DMS 273 treated with DMSO at 0.1 percent for 48 hours (cell line): Measurements from ENCODE around the gene STOX1.
"Not testable (repeated sequence)": the region's sequence is repeated elsewhere in the genome, so short reads cannot be mapped to it uniquely, and the experiment has no call there.

Source experiments
- DNase-seq: peaks from one replicate; lab custom pipeline; 2025; lab: John Stamatoyannopoulos, UW

Gene STOX1

DNA sequence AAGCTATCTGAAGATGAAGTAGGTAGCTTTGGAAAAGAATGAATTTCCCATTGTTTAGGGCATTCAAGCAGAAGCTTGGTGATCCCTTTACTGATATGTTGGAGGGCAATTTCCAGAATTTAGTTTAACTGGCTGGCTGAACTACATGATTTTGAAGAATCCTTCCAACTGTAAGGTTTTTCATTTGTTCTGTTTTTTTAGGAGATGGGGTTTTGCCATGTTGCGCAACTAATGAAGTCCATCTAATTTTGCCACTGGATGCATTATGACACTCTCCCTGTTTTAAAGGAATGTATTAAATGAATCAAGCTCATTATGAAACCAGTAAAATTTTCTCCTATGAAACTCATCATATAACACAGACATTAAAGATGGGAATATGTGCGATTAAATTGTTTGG lies 67.7 kb downstream of the STOX1 start:
- no peak for DNase-seq

DNA sequence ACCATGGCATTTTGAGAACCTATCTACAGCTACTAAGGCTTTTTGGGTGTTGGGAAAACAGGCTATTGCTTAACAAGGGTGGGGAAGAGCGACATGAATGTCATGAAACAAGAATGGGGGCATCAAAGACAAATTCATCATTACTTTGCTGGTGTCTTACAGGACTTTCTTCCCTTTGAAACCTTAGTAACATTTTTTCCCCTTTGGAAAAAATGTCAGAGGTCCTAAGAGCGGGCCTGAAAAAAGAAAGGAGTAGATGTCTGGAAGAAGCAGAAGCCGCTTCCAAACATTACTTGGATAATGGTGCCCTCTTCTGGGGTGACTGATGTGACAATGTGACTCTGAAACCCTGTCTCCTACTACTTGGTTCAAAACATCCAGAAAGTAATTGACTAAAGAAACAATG lies 70.0 kb downstream of the STOX1 start:
- DNase-seq = peak; percentile 2

DNA sequence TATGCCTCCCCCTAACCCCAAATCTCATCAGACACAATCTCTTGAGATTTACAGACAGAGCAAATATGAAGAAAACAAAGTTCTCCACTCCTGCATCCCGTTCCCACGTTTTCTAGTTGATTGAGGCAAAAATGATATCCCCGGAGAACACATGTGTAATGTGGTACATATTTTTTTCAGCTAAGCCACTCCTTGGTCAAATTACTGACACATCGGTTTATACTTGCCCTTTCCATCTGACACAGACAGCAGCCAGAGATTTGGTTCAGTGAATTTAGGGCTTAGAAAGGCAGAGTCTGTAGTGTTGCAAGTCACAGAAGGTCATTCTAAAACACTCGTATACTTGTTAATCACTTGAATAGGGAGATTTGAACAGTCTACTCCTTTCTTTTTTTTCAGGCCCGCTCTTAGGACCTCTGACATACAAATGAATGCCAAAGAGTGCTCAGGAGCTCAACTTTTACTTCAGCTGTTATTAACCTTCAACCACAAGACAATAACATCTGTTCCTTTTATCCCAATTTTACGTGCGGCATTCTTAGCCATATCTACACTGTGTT lies 71.9 kb downstream of the STOX1 start:
- DNase-seq = no peak

DNA sequence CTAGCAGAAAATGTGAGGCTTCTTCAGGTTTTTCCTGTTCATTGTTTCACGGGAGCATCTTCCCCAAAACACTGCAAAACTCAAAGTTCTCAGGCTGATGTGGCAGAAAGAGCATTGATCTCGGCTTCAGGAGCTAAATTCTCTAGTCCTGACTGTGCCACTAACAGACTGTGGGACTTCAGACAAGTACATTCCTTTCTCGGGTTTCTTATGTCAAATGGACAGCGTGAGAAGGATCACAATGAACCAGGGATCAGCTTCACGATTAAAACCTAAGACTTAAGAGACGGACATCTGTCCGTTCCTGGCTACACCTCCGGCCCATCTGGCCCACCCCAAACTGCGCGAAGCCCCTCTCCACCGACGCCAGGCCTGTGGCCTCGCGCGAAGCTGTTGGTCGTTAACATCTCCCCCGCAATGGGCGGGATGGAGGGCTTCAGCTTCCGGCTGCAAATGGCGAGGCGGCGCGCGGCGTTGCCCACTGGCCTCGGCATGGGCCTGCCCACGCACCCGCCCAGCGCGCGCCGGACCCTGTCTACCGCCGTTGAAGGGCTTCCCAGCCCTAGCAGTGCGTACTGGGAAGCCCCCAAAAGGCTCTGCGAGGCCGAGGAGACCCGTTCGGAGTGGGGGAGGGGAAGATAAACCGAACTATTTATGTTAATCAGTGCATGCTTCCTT lies 73.2 kb downstream of the STOX1 start:
- peak; percentile 51 for DNase-seq

DNA sequence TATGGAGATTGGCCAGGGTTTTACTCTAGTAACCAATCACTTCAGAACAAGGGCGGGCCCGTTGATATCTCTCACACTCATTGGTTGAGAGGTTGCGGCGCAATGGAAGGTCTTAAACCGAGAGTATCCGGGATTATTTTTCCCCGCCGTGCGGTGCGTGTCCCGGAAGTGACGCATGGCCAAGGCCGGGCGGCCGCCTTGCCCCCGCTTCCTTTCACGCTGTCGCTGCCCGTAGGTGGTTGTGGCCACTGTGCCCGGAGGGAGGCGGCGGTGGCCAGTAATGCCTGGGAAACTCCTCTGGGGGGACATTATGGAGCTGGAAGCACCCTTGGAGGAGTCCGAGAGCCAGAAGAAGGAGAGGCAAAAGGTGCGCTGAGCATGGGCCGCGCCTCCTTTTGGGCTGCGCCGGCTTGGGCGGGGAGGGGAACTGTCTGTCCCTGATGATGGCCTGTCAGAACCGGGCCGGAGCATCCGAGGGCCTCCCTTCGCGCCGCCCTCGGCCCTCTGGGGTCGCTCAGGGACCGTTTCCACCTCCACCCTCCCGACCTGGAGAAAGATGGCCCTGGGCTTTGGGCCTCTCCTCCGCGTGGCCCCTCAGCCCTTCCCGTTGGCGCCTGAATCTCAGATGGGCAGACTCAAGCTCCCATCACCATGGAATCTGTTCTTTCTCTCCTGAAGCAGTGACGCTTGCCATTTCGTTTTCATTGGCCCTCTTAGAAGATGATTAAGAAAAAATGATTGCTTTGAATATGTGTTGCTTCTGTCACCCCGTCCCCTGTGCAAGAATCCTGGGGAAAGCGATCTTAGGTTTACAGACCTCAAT lies 74.0 kb downstream of the STOX1 start, which contains the start of gene DDX50:
Gene DDX50, plus strand, starts transcription at position 211 of the 823 bp plus-strand sequence. Its CDS starts 70 bp downstream, at position 281.
- DNase-seq = peak; percentile 94

DNA sequence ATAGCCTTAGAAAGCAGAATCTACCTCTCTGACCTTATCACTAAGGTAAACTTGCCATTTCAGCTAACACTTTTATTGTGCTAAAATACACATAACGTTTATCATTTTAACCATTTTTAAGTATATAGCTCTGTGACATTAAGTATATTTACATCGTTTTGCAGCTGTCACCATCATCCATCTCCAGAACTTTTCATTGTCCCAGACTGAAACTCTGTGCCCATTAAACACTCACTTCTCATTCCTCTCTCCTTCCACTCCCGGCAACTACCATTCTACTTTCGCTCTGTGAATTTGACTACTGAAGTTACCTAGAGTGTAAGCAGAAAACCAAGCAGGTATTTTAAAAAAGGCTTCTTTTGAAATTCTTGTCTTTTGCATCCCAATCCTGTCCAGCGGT lies 75.1 kb downstream of the STOX1 start:
- no peak for DNase-seq

DNA sequence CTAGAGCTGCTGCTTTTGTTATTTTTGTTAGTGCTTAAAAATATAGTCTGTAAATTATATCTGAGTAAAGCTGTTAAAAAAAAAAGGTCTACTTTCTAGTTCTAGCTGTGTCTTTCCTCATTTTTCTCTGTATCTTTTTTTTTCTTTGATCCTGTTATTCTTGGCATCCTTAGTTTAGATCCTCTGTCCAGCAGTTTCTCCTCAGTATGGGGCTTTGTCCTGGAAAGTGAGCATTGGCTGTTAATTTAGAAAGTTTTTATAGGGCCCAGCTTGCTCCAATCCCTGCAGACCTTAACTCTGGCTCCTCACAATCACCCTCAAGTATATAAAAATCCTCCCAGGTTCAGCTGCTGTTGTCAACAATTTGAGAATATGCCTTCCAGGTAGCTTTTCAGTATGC lies 97.3 kb downstream of the STOX1 start:
- no peak for DNase-seq

DNA sequence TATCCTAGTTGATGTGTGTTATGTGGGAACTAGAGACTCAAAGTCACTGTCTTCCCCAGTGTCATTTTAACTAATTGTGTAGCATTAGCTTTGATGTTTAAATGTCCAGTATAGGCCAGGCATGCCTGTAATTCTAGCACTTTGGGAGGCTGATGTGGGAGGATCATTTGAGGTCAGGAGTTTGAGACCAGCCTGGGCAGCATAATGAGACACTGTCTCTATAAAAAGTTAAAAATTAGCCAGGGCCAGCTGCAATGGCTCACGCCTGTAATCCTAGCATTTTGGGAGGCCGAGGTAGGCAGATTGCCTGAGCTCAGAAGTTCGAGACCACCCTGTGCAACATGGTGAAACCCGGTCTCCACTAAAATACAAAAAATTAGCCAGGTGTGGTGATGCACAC lies 98.2 kb downstream of the STOX1 start:
- no peak for DNase-seq

DNA sequence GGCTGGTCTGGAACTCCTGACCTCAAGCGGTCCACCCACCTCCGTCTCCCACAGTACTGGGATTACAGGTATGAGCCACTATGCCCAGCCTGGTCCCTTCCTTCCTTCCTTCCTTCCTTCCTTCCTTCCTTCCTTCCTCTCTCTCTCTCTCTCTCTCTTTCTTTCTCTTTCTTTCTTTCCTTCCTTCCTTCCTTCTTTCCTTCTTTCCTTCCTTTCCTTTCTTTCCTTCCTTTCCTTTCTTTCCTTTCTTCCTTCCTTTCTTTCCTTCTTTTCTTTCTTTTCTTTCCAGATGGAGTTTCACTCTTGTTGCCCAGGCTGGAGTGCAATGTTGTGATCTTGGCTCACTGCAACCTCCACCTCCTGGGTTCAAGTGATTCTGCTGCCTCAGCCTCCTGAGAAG lies 101.8 kb downstream of the STOX1 start:
- not testable (repeated sequence) for DNase-seq

DNA sequence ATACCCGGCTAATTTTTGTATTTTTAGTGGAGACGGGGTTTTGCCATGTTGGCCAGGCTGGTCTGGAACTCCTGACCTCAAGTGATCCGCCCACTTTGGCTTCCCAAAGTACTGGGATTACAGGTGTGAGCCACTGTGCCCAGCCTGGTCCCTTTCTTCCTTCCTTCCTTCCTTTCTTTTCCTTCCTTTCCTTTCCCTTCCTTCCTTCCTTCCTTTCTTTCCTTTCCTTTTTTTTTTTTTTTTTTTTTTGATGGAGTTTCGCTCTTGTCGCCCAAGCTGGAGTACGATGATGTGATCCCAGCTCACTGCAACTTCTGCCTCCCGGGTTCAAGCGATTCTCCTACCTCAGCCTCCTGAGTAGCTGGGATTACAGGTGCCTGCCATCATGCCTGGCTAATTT lies 102.6 kb downstream of the STOX1 start:
- not testable (repeated sequence) for DNase-seq

DNA sequence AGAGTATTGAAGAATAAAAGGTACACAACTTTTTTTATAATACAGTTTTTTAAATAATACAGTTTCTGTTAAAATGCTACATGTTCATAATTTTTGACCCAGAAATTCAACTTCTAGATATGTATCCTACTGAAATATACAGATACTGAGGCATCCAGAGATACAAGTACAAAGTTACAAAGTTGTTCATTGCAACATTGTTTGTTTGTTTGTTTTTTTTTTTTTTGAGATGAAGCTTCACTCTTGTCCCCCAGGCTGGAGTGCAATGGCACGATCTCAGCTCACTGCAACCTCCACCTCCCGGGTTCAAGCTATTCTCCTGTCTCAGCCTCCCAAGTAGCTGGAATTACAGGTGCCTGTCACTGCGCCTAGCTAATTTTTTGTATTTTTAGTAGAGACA lies 105.5 kb downstream of the STOX1 start:
- not testable (repeated sequence) for DNase-seq

DNA sequence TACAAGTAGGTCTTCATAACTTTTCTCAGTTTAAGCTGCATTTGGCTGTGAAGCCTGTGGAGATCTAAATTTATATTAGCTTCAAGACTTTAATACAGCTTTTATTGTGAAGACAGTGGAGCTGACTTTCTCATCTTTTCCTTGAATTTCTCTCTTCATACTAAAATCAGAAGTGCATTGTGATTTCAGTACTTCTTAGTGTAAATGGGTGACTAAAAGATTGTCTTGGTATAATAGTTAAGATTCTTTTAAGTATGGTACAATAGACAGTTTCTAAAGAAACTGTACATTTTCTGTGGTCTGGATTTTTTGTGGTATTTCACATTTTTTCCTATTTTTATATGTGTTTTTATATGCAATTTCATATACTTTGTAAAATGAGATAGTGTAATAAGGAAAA lies 107.7 kb downstream of the STOX1 start:
- DNase-seq = no peak

DNA sequence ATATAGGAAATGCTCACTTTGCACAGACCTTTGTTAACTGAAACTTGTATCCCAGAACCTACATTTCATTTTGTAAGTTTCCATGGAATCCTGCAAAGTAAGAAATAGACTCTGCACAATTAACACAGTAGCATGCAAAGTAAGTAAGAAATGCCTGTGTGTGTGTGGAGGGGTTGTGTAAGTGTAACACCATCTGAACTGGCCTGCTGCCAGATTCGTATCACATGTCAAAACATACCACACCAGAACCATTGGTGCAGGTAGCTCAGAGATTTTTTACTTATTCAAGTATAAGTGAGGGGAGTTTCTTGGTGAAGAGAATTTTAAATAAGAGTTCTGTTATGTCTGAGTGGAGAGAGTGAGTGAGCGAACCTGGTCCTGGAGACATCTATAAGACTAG lies 110.8 kb downstream of the STOX1 start:
- DNase-seq = no peak

DNA sequence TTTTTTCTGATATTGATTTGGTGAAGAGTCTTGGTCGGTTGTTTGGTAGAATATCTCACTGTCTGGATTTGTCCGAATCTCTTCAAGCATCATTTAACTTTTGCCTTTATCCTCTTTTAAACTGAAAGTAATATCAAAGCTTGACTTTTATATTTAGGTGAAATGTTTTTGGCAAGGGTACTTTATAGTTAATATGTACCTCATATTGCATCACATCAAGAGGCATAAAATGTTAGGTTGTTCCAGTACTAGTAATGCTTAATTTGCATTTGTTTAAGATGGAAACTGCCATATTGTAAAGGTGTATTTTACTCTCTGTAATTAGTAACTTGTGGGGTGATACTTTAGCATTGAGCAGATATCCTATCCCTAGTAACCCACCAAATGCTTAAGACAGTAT lies 111.6 kb downstream of the STOX1 start:
- no peak for DNase-seq

DNA sequence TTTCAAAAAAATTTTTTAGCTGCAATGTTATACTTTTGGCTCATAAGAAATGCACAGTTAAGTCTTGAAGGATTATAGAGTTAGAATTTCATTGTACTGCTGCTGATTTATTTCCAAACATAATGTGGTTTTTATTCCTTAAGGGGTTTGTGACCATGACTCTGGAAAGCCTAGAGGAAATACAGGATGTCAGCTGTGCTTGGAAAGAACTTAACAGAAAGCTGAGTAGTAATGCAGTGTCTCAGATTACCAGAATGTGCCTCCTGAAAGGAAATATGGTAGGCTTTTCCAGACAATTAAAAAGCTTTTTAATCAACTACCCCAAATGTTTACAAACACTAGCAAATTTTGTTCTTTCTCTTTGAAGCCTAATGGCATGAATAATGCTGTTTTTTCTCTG lies 113.6 kb downstream of the STOX1 start:
- not testable (repeated sequence) for DNase-seq
